ENCODE measurements around the gene CERS5. TPM values are rescaled to one million over a fixed set of nuclear protein-coding genes. Genes with fewer than 3 reads are reported as not detected.

The CERS5 gene
- total RNA-seq, 1 donor from 2014 or later, result 64.9 TPM

GRCh38 chr12:50081096-50081808, 85.9 kb downstream of the CERS5 start:
- Mint-ChIP-seq H3K9me3 (no peaks in the 10 kb centered on the region), H3K27ac (no peak overlapping the region), H3K36me3 (ENCODE audit: low read depth) (peaks cover 6% of the 10 kb centered on the region), H3K4me3 (no peak overlapping the region), H3K27me3 (peaks cover 5% of the 10 kb centered on the region), H3K4me1 (peaks cover 16% of the 10 kb centered on the region)
- no peak for DNase-seq
- intact Hi-C loops (cut with micrococcal nuclease), result no loop called here
- ChIA-PET CTCF (no interaction called here), POLR2A (no interaction called here)
- TF ChIP-seq CTCF (IDR thresholded peaks at IDR 0.05), result no peak
- ATAC-seq (ENCODE audit: low read depth), result no peak

- ATAC-seq (ENCODE audit: low read depth) (no peak), DNase-seq (no peak)
- Mint-ChIP-seq H3K4me1 (peaks cover 6% of the 10 kb centered on the region), H3K27me3 (peaks cover 5% of the 10 kb centered on the region), H3K27ac (no peak overlapping the region), H3K4me3 (no peak overlapping the region), H3K36me3 (ENCODE audit: low read depth) (peaks cover 1% of the 10 kb centered on the region), H3K9me3 (no peaks in the 10 kb centered on the region)
- intact Hi-C loops (cut with micrococcal nuclease), result loop anchor here (10.0 kb wide), 1 partner anchor 555 kb away; no protein-coding TSS in a partner anchor
- ChIA-PET CTCF (interaction anchor here (1.0 to 1.1 kb wide), 2 partner anchors 9 to 98 kb away, joined by 3 to 6 read pairs; no protein-coding TSS in a partner anchor), POLR2A (no interaction called here)
- no peak for TF ChIP-seq CTCF (IDR thresholded peaks at IDR 0.05)
Observed at GRCh38 chr12:50079771-50080170, 87.4 kb downstream of the CERS5 start.

Other genes starting within 250 kb of the CERS5 start
- gene AQP2, start 216.6 kb downstream of the CERS5 start, total RNA-seq, result not detected in 2 replicates
- not detected in 2 replicates for gene AQP5, start 205.5 kb downstream of the CERS5 start, total RNA-seq
- not detected in 2 replicates for gene AQP6, start 194.4 kb downstream of the CERS5 start, total RNA-seq
- gene RACGAP1, start 141.9 kb downstream of the CERS5 start, total RNA-seq, result 12.2 and 12.6 TPM in 2 replicates
- gene ASIC1, start 109.8 kb downstream of the CERS5 start, total RNA-seq, result not detected in 2 replicates
- 101 and 108 TPM in 2 replicates for gene SMARCD1, start 82.0 kb downstream of the CERS5 start, total RNA-seq
- 0.46 and 0.60 TPM in 2 replicates for gene GPD1, start 63.4 kb downstream of the CERS5 start, total RNA-seq
- gene COX14, start 55.1 kb downstream of the CERS5 start, total RNA-seq, result 40.8 and 42.4 TPM in 2 replicates
- 5.7 and 6.7 TPM in 2 replicates for gene LIMA1, start 116.2 kb upstream of the CERS5 start, total RNA-seq
- not detected in 2 replicates for gene FAM186A, start 229.2 kb upstream of the CERS5 start, total RNA-seq
- gene LARP4, start 233.5 kb upstream of the CERS5 start, total RNA-seq, result 48.2 and 56.3 TPM in 2 replicates

Data from activated B cell treated with CpG ODN at 0.5 μM for 24 hours (primary cell).